Mucosa of stomach (tissue), 1 donor: ENCODE data around the gene NAPB.

Experiments
- H3K27me3 ChIP-seq: one replicate; pipeline ENCODE4 v1.7.0; 2013; ENCODE audit warnings: mild to moderate bottlenecking, low read length; ENCODE audit not compliant: control insufficient read depth, insufficient read depth
- H3K36me3 ChIP-seq: one replicate; pipeline ENCODE4 v1.7.0; 2013; ENCODE audit warnings: low read length; ENCODE audit not compliant: control insufficient read depth, insufficient read depth
- H3K4me1 ChIP-seq: one replicate; pipeline ENCODE4 v1.7.0; 2013; ENCODE audit warnings: mild to moderate bottlenecking, low read length; ENCODE audit not compliant: control insufficient read depth, insufficient read depth
- H3K4me3 ChIP-seq: one replicate; pipeline ENCODE4 v1.7.0; 2013; ENCODE audit warnings: low read length
- H3K9ac ChIP-seq: one replicate; pipeline ENCODE4 v1.7.0; 2013; ENCODE audit warnings: mild to moderate bottlenecking, low read length, moderate library complexity
- H3K9me3 ChIP-seq: one replicate; pipeline ENCODE4 v1.7.0; 2013; ENCODE audit warnings: mild to moderate bottlenecking, low read length, moderate library complexity; ENCODE audit not compliant: control insufficient read depth
- donor health status: Pancreatic carcinoma.

NAPB gene

DNA sequence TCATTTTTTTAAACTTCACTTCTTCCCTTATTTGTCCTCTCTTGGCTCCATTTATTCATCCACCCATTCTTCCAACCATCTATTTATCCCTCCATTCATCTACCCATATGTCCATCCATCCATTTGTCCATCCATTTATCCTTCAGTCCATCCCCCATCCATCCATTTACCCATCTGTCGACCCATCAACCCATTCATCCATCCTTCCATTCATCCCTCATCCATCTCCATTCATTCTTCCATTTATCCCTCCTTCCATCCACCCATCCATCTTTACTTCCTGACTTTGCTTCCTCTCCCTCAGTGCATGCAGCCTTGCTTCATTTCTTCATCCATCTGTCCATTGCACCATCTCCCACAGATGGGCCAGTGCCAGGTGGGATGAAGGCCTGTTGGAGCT, 29.6 kb upstream of the NAPB start:
- H3K4me3 ChIP-seq: no peak overlapping the region

DNA sequence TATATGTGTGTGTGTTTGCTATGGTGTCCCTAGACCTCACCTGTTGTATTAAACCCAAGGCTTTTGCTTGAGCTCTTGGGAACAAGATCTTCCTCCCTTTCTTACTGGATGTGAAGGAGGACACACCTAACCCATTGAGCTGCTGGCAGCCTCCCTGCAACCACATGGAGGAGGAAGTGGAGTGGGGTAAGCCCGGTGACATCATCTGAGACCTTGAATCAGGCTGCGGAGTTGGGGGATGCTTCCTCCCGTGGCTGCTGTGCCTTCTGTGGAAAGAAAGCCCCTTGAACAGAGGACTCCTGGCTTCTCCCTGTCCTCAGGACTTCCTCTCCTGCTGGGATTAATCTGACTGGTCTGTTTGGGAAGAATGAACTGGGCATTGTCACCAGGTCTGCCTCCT, 28.1 kb upstream of the NAPB start:
- no peaks in the 10 kb centered on the region for H3K36me3 ChIP-seq
- H3K9me3 ChIP-seq: no peaks in the 10 kb centered on the region
- no peaks in the 10 kb centered on the region for H3K4me1 ChIP-seq
- H3K4me3 ChIP-seq: no peak overlapping the region
- no peaks in the 10 kb centered on the region for H3K27me3 ChIP-seq
- no peak overlapping the region for H3K9ac ChIP-seq

More for the DNA sequence above, 29.6 kb upstream of the NAPB start:
- Histone ChIP-seq H3K27me3 (no peaks in the 10 kb centered on the region), H3K36me3 (no peaks in the 10 kb centered on the region), H3K9ac (no peak overlapping the region), H3K4me1 (no peaks in the 10 kb centered on the region), H3K9me3 (no peaks in the 10 kb centered on the region)

DNA sequence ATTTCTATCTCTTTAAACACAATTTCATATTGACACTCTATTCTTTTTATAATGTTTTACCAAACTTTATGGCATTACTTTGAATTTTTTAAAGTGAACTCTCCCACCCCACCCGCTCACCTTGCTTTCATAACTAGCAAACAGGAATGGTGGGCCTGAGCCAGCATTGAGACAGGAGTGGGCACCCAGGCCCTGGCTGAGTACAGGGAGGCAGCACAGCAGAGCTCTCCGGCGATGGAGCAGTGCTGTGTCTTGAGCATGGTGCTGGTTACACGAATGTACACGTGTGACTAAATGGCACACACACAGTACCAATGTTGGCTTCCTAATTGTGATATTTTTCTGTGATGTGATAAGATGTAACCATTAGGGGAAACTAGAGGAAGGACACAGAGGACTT, 26.9 kb upstream of the NAPB start:
- no peak overlapping the region for H3K9ac ChIP-seq
- no peak overlapping the region for H3K4me3 ChIP-seq
- H3K27me3 ChIP-seq: no peaks in the 10 kb centered on the region
- H3K36me3 ChIP-seq: no peaks in the 10 kb centered on the region
- no peaks in the 10 kb centered on the region for H3K4me1 ChIP-seq
- no peaks in the 10 kb centered on the region for H3K9me3 ChIP-seq

DNA sequence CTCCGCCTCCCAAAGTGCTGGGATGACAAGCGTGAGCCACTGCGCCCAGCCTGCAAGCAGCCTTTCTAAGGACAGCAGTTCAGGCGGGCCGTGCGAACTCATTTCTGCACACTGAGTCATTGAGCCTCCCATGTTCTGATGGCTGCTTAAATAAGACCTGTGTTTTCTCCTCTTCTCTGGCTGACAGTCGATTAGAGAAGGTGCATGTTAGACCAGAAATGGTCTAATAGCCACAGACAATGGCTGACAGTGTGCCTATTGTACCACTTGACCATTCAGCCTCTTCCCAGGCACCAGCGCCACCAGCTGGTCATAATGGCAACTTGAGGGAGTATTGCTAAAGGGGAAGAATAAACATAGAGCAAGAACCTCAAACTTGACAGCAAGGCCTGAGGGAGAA, 25.2 kb upstream of the NAPB start:
- Histone ChIP-seq H3K4me3 (no peak overlapping the region), H3K9ac (no peak overlapping the region), H3K36me3 (no peaks in the 10 kb centered on the region), H3K9me3 (no peaks in the 10 kb centered on the region), H3K4me1 (no peaks in the 10 kb centered on the region), H3K27me3 (no peaks in the 10 kb centered on the region)

DNA sequence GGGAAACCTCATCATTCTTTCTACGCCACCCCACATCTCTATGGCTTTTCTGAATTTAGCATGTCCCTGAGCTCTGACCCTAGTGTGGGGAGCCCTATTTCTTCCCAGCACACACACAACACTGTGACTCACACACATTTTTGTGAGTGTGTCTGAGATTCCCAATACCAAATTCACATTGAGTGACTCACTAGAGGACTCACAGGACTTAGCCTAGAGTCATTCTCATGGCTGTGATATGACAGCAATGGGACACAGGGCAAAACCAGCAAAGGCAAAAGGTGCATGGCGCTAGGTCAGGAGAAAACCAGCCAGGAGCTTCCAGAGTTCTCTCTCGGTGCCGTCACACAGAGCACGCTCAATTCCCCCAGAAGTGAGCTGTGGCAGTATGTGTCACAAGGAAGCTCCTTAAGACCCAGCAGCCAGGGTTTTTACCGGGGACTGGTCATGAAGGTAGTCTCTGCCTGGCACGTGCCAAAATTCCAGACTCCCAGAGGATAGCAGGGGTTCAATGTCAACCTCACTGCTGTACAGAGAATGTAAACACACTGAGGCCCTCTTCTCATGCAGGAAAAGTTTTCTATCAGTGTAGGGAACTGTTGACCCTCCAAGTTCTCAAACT, 24.4 kb upstream of the NAPB start:
- Histone ChIP-seq H3K9ac (no peak overlapping the region), H3K27me3 (no peaks in the 10 kb centered on the region), H3K4me3 (no peak overlapping the region), H3K4me1 (no peaks in the 10 kb centered on the region), H3K36me3 (no peaks in the 10 kb centered on the region), H3K9me3 (no peaks in the 10 kb centered on the region)

DNA sequence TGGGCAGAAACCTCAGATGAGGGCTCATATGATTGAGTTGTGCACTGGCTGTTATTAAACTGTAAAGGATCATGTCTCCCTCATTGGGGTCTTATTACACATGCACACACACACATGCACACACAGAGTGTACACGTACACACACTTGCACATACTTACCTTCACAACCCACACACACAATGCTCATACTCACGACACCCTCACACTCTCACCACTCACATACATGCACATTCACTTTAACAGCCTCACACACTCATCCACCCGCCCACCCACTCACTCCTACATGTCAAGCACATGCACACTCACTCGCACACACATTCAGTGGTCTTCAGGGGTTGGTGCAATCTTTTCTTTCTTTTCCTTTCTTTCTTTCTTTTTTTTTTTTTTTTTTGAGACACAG, 23.6 kb upstream of the NAPB start:
- Histone ChIP-seq H3K9me3 (no peaks in the 10 kb centered on the region), H3K4me3 (no peak overlapping the region), H3K27me3 (no peaks in the 10 kb centered on the region), H3K4me1 (no peaks in the 10 kb centered on the region), H3K9ac (no peak overlapping the region), H3K36me3 (no peaks in the 10 kb centered on the region)

DNA sequence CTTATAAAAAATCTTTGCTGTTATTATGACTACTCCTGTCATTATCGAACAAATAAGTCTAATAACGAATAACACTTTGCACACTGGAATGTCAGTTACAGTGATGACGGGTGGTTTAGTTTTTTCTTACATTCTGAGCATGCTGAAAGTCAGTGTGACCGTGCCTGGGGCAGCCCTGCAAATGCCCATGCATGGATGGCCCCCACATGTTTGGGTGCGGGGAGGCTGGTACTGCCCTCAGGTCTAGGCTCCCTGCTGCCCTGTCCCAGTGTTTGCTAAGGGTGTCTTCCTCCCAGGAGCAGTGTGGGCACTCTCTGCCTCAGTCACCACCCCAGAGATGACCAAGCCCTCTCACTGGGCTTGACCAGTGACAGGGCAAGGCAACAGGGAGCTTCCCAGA, 21.1 kb upstream of the NAPB start:
- no peaks in the 10 kb centered on the region for H3K36me3 ChIP-seq
- no peaks in the 10 kb centered on the region for H3K27me3 ChIP-seq
- no peaks in the 10 kb centered on the region for H3K9me3 ChIP-seq
- no peaks in the 10 kb centered on the region for H3K4me1 ChIP-seq
- H3K9ac ChIP-seq: no peak overlapping the region
- no peak overlapping the region for H3K4me3 ChIP-seq

DNA sequence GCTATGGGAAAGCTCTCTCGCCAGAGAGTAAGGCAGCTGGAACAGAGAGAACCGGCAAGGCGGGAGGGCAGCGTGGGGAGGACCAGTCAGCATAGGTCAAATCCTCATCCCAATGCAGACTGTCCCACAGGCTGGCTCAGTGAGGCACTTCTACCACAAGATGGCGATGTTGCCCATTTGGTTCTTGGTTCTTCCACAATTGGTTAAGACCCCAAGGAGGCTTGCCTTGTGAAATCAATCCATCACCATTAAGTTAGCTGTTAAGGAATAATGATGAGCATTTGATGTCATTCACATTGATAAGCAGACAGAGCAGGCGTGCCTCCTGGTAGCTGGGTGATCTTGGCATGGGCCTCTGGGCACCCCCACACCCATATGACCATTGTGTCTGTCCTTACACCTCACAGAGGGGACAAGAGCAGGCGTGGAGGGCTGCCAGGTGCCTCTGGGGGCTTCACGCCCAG, 20.6 kb upstream of the NAPB start:
- no peaks in the 10 kb centered on the region for H3K9me3 ChIP-seq
- H3K27me3 ChIP-seq: no peaks in the 10 kb centered on the region
- no peak overlapping the region for H3K9ac ChIP-seq
- no peak overlapping the region for H3K4me3 ChIP-seq
- peaks cover 2% of the 10 kb centered on the region for H3K4me1 ChIP-seq
- H3K36me3 ChIP-seq: no peaks in the 10 kb centered on the region

DNA sequence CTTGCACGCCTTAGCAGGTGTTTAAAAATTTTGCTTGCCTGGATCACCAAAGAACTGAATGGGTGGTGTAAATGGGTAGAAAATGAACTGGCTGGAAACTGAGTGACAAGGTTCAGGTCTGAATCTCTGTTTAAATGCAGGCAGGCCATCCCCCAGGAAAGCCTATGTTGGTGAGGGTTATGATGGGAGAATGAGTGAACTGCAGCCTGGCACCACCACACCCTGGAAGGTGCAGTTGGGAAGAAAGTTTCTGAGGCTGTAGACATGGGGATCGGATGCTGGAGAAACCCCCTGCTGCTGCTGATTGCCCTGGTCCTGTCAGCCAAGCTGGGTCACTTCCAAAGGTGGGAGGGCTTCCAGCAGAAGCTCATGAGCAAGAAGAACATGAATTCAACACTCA, 18.7 kb upstream of the NAPB start:
- Histone ChIP-seq H3K36me3 (no peaks in the 10 kb centered on the region), H3K27me3 (no peaks in the 10 kb centered on the region), H3K9me3 (no peaks in the 10 kb centered on the region), H3K4me3 (no peak overlapping the region), H3K4me1 (peaks cover 15% of the 10 kb centered on the region), H3K9ac (no peak overlapping the region)

DNA sequence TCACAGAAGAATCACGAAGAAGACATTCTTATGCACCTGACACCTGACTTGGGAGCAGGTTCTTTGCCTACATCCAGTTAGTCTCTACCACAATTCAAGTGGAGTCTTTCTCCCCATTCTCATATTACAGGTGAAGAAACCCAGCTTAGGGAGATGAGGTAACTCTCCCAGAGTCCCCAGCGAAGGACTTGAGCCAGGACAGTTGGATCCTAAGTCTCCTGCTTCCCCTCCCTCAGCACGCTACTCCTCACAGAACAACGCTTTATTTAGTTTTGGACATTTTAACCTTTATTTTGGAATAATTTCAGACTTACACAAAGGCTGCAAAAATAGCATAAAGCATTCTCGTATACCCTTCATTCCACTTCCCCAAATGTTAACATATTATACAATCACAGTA, 17.4 kb upstream of the NAPB start:
- Histone ChIP-seq H3K36me3 (no peaks in the 10 kb centered on the region), H3K4me3 (no peak overlapping the region), H3K4me1 (peaks cover 15% of the 10 kb centered on the region), H3K9me3 (no peaks in the 10 kb centered on the region), H3K9ac (no peak overlapping the region), H3K27me3 (no peaks in the 10 kb centered on the region)

DNA sequence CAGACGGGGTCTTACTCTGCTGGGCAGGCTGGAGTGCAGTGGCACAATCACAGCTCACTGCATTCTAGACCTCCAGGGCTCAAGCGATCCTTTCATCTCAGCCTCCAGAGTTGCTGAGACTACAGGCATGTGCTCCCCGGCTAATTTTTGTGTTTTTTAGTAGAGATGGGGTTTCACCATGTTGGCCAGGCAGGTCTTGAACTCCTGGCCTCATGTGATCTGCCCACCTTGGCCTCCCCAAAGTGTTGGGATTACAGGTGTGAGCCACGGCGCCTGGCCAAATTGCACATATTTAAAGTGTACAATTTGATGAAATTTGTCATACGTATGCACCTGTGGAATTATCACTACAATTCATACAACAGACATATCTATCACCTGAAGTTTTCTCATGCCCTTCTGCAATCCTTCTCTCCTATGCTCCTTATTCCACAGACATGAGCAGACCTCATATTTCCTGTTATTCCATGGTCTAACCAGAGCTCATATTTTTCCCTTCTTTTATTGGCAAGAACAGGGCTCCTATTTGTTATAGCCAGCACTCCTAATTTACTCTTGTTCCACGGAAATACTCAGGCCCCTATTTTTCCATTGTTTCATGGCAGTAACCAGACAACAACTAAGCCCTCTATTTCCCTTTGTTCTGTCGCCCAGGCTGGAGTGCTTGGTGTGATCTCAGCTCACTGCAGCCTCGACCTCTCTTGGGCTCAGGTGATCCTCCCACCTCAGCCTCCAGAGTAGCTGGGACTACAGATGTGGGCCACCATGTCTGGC, 16.0 kb upstream of the NAPB start:
- Histone ChIP-seq H3K27me3 (no peaks in the 10 kb centered on the region), H3K4me1 (peaks cover 15% of the 10 kb centered on the region), H3K9me3 (no peaks in the 10 kb centered on the region), H3K4me3 (no peak overlapping the region), H3K36me3 (no peaks in the 10 kb centered on the region), H3K9ac (no peak overlapping the region)

DNA sequence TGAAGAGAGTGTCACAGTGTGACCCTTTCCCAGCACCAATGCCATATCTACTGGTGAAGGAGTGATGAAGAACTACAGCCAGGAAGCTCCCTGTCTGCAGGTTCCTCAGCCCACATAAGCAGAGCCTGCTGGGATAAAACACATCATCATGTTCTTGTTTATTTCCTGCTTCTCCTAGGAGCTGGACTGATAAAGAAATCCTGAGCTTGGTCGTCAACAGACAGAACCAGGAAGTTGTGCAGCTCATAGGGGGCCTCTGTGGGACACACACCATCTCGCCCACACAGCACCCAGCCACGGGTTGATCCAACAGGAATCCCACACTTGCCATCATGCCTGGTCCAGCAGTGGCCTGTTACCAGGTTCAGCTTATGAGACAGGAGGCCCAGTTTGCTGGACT, 15.4 kb upstream of the NAPB start:
- Histone ChIP-seq H3K9ac (peak overlapping the region; percentile 28), H3K9me3 (no peaks in the 10 kb centered on the region), H3K4me3 (no peak overlapping the region), H3K4me1 (peaks cover 15% of the 10 kb centered on the region), H3K36me3 (no peaks in the 10 kb centered on the region), H3K27me3 (no peaks in the 10 kb centered on the region)
